Liver (tissue), 9 donors: ENCODE results near the gene VLDLR. TPM values are rescaled to one million over a fixed set of nuclear protein-coding genes. Genes with fewer than 3 reads are reported as not detected.

Experiments
- DNase-seq: peaks from one replicate; pipeline ENCODE4 v3.0.0-alpha.2; 2017; ENCODE audit warnings: low spot score
- H3K27ac ChIP-seq, 2 donors: one replicate each; pipeline ENCODE4 v1.7.0; 2013; ENCODE audit warnings: inconsistent platforms in 2 of 2, low read length in 2 of 2, control low read depth in 1 of 2, low read depth in 1 of 2, mild to moderate bottlenecking in 1 of 2
- H3K27me3 ChIP-seq, 4 donors: one replicate each; pipeline versions ENCODE4 v1.6.1 to v1.7.0; 2013; ENCODE audit warnings: low read length in 3 of 4, inconsistent platforms in 1 of 4, mild to moderate bottlenecking in 1 of 4, moderate library complexity in 1 of 4; ENCODE audit not compliant: control insufficient read depth in 4 of 4, insufficient read depth in 4 of 4
- H3K36me3 ChIP-seq, 4 donors: one replicate each; pipeline versions ENCODE4 v1.6.1 to v1.7.0; 2013; ENCODE audit warnings: low read length in 3 of 4, mild to moderate bottlenecking in 3 of 4, low read depth in 1 of 4, moderate library complexity in 1 of 4; ENCODE audit not compliant: control insufficient read depth in 4 of 4, insufficient read depth in 3 of 4
- H3K4me1 ChIP-seq, 4 donors: one replicate each; pipeline versions ENCODE4 v1.6.1 to v1.7.0; 2013; ENCODE audit warnings: low read length in 3 of 4, mild to moderate bottlenecking in 3 of 4, moderate library complexity in 1 of 4; ENCODE audit not compliant: control insufficient read depth in 4 of 4, insufficient read depth in 4 of 4
- H3K4me3 ChIP-seq, 3 donors: one replicate each; pipeline versions ENCODE4 v1.6.1 to v1.7.0; 2013; ENCODE audit warnings: low read length in 3 of 3, control low read depth in 1 of 3, low read depth in 1 of 3, mild to moderate bottlenecking in 1 of 3
- H3K9ac ChIP-seq, 2 donors: one replicate each; pipeline ENCODE4 v1.7.0; 2013; ENCODE audit warnings: low read length in 2 of 2, mild to moderate bottlenecking in 2 of 2, moderate library complexity in 2 of 2, control low read depth in 1 of 2, low read depth in 1 of 2
- H3K9me3 ChIP-seq, 4 donors: one replicate each; pipeline versions ENCODE4 v1.6.1 to v1.7.0; 2013; ENCODE audit warnings: low read length in 3 of 4; ENCODE audit not compliant: control insufficient read depth in 4 of 4
- EGR1 ChIP-seq, 2 donors: IDR thresholded peaks; 2 replicates each; pipeline ENCODE4 v1.6.1; 2016 to 2018; ENCODE audit warnings: antibody characterized with exemption in 2 of 2, low read depth in 2 of 2
- FOXA1 ChIP-seq: IDR thresholded peaks from 2 replicates; pipeline ENCODE4 v1.6.1; 2016; ENCODE audit warnings: antibody characterized with exemption
- FOXA2 ChIP-seq: IDR thresholded peaks from 2 replicates; pipeline ENCODE4 v1.6.1; 2016; ENCODE audit warnings: antibody characterized with exemption
- GABPA ChIP-seq, 2 donors: IDR thresholded peaks in 1 of 2; conservative IDR thresholded peaks in 1 of 2; 2 replicates each; pipeline ENCODE4 v1.6.1; 2016; ENCODE audit warnings: antibody characterized with exemption in 2 of 2, mild to moderate bottlenecking in 1 of 2, moderate library complexity in 1 of 2
- HNF4A ChIP-seq, 2 donors: conservative IDR thresholded peaks; 2 replicates each; pipeline ENCODE4 v1.6.1; 2016; ENCODE audit warnings: antibody characterized with exemption in 2 of 2, mild to moderate bottlenecking in 2 of 2
- HNF4G ChIP-seq: IDR thresholded peaks from 2 replicates; pipeline ENCODE4 v1.6.1; 2016; ENCODE audit warnings: antibody characterized with exemption
- JUND ChIP-seq, 2 donors: IDR thresholded peaks; 2 replicates each; pipeline ENCODE4 v1.6.1; 2016; ENCODE audit warnings: antibody characterized with exemption in 2 of 2
- NR2F2 ChIP-seq: IDR thresholded peaks from 2 replicates; pipeline ENCODE4 v1.6.1; 2016; ENCODE audit warnings: antibody characterized with exemption
- RAD21 ChIP-seq, 2 donors: IDR thresholded peaks; 2 replicates each; pipeline ENCODE4 v1.6.1; 2016; ENCODE audit warnings: antibody characterized with exemption in 2 of 2, mild to moderate bottlenecking in 2 of 2
- RXRA ChIP-seq, 2 donors: IDR thresholded peaks; 2 replicates each; pipeline ENCODE4 v1.6.1; 2017 to 2018; ENCODE audit warnings: antibody characterized with exemption in 2 of 2, mild to moderate bottlenecking in 1 of 2
- SP1 ChIP-seq: IDR thresholded peaks from 2 replicates; pipeline ENCODE4 v1.6.1; 2018; ENCODE audit warnings: antibody characterized with exemption, mild to moderate bottlenecking
- TAF1 ChIP-seq: conservative IDR thresholded peaks from 2 replicates; pipeline ENCODE4 v1.6.1; 2016; ENCODE audit warnings: antibody characterized with exemption, mild to moderate bottlenecking
- YY1 ChIP-seq: IDR thresholded peaks from 2 replicates; pipeline ENCODE4 v1.6.1; 2016; ENCODE audit warnings: antibody characterized with exemption, mild to moderate bottlenecking
- WGBS: extraction: QIAGEN DNeasy Blood & Tissue Kit; methylation state at CpG from one replicate; pipeline ENCODE4 v1.1.7; 2013; 5-methylcytosine and 5-hydroxymethylcytosine counted together
- polyA plus RNA-seq, 2 donors: library from polyadenylated mRNA; stranded (reverse) in 1 of 2; unstranded in 1 of 2; fragments of 200-250 nt in 1 of 2; fragments of >200 nt in 1 of 2; fragmentation: Nextera tagmentation in 1 of 2; extraction: Ambion mirVana in 1 of 2; gene quantifications; one replicate each; pipeline versions ENCODE4 v1.2.1 to v1.2.3, GENCODE V29; 2013 to 2015
- total RNA-seq, 2 donors: library from RNA; depleted of rRNA; stranded (reverse); fragments of >200 nt; gene quantifications; one replicate each; pipeline ENCODE4 v1.2.3, GENCODE V29; 2014
- TF ChIP-seq, protein P1 (sequence below): IDR thresholded peaks from 2 replicates; pipeline ENCODE4 v1.6.1; 2016; ENCODE audit warnings: antibody characterized with exemption
- TF ChIP-seq, protein P2 (sequence below): IDR thresholded peaks from 2 replicates; pipeline ENCODE4 v1.6.1; 2016; ENCODE audit warnings: antibody characterized with exemption
- TF ChIP-seq, protein P3 (sequence below): IDR thresholded peaks from 2 replicates; pipeline ENCODE4 v1.6.1; 2016; ENCODE audit warnings: antibody characterized with exemption, mild to moderate bottlenecking
- donor health status: healthy.
- donor health status: healthy.
- donor health status: healthy.
- donor health status: healthy.
- donor health status: healthy.

Gene VLDLR
- total and polyA plus RNA-seq, 4 donors = 0.44 to 2.8 (median 1.4) TPM

DNA sequence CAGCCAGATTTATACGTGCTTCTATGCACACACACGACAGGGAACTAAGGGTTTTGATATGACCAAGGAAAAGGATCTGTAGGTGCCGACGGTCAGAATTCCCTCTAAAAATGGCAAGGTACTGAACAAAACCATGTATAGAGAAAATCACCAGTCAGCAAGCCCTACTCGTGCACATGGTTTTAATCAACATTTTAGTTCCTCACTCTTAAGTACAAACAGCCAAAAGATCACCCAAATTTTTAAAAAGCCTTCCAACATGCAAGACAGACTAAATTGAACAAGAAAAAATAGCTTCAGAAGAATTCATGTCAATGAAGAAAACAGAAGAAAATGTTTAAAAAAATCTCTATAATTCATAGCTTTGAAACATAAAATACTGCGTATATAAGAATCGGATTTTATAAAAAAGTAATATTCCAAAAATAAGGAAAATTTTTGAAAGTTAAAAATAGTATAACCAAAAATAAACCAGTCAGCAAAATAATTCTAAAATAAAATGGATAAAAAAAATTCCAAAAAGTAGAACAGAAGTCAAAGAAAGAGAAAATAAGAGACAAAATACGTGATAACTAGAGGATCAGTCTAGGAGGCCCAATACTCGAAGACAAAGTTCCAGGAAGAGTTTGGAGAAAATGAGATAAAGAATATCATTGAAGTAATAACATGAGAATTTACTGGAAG lies 52.7 kb downstream of the VLDLR start:
- WGBS = 87% methylated on average over 9 of the region's 9 CpGs
- H3K4me3 ChIP-seq = no peak overlapping the region
- TF ChIP-seq NR2F2 (no peak), TAF1 (no peak), YY1 (no peak), RAD21 (IDR thresholded peaks at IDR 0.05) (no peak), HNF4G (no peak)
- TF ChIP-seq, protein P1, sequence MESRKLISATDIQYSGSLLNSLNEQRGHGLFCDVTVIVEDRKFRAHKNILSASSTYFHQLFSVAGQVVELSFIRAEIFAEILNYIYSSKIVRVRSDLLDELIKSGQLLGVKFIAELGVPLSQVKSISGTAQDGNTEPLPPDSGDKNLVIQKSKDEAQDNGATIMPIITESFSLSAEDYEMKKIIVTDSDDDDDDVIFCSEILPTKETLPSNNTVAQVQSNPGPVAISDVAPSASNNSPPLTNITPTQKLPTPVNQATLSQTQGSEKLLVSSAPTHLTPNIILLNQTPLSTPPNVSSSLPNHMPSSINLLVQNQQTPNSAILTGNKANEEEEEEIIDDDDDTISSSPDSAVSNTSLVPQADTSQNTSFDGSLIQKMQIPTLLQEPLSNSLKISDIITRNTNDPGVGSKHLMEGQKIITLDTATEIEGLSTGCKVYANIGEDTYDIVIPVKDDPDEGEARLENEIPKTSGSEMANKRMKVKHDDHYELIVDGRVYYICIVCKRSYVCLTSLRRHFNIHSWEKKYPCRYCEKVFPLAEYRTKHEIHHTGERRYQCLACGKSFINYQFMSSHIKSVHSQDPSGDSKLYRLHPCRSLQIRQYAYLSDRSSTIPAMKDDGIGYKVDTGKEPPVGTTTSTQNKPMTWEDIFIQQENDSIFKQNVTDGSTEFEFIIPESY = no peak
- no peaks in the 10 kb centered on the region for H3K36me3 ChIP-seq
- no peaks in the 10 kb centered on the region for H3K9me3 ChIP-seq
- H3K27me3 ChIP-seq = no peaks in the 10 kb centered on the region
- H3K4me1 ChIP-seq = no peaks in the 10 kb centered on the region
- H3K27ac ChIP-seq = no peak overlapping the region
- no peak overlapping the region for H3K9ac ChIP-seq
- no peak for DNase-seq

DNA sequence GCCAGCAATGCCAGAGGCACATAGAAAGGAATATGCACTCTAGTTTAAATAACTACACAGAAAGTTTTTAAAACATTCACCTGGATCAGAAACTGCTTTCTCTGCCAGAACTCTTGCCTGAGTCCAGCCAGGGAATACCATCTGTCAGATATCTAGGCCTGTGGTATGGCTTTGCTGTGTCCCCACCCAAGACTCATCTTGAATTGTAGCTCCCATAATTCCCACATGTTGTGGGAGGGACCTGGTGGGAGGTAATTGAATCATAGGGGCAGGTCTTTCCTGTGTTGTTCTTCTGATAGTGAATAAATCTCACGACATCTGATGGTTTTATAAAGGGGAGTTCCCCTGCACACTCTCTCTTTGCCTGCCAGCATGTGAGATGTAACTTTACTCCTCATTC lies 54.2 kb downstream of the VLDLR start:
- Histone ChIP-seq H3K4me1 (no peaks in the 10 kb centered on the region), H3K36me3 (no peaks in the 10 kb centered on the region), H3K9ac (no peak overlapping the region), H3K27me3 (no peaks in the 10 kb centered on the region), H3K27ac (no peak overlapping the region), H3K4me3 (no peak overlapping the region), H3K9me3 (no peaks in the 10 kb centered on the region)
- no peak for DNase-seq
- WGBS = 81% methylated on average over 1 of the region's 1 CpG
- no peak for TF ChIP-seq EGR1 (IDR thresholded peaks at IDR 0.05; ENCODE audit: low read depth in 2 of 2)
- TF ChIP-seq, protein P2, sequence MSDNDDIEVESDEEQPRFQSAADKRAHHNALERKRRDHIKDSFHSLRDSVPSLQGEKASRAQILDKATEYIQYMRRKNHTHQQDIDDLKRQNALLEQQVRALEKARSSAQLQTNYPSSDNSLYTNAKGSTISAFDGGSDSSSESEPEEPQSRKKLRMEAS = no peak
- TF ChIP-seq, protein P3, sequence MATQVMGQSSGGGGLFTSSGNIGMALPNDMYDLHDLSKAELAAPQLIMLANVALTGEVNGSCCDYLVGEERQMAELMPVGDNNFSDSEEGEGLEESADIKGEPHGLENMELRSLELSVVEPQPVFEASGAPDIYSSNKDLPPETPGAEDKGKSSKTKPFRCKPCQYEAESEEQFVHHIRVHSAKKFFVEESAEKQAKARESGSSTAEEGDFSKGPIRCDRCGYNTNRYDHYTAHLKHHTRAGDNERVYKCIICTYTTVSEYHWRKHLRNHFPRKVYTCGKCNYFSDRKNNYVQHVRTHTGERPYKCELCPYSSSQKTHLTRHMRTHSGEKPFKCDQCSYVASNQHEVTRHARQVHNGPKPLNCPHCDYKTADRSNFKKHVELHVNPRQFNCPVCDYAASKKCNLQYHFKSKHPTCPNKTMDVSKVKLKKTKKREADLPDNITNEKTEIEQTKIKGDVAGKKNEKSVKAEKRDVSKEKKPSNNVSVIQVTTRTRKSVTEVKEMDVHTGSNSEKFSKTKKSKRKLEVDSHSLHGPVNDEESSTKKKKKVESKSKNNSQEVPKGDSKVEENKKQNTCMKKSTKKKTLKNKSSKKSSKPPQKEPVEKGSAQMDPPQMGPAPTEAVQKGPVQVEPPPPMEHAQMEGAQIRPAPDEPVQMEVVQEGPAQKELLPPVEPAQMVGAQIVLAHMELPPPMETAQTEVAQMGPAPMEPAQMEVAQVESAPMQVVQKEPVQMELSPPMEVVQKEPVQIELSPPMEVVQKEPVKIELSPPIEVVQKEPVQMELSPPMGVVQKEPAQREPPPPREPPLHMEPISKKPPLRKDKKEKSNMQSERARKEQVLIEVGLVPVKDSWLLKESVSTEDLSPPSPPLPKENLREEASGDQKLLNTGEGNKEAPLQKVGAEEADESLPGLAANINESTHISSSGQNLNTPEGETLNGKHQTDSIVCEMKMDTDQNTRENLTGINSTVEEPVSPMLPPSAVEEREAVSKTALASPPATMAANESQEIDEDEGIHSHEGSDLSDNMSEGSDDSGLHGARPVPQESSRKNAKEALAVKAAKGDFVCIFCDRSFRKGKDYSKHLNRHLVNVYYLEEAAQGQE = no peak
- TF ChIP-seq RXRA (IDR thresholded peaks at IDR 0.05) = no peak
- TF ChIP-seq SP1 = no peak
- TF ChIP-seq HNF4A (conservative IDR thresholded peaks at IDR 0.05) = no peak
- no peak for TF ChIP-seq FOXA1
- TF ChIP-seq JUND (IDR thresholded peaks at IDR 0.05) = no peak
- TF ChIP-seq GABPA (IDR thresholded peaks at IDR 0.05 in 1 of 2, conservative IDR thresholded peaks at IDR 0.05 in 1 of 2) = no peak
- TF ChIP-seq FOXA2 = no peak
- no peak for TF ChIP-seq TAF1
